Measurements from ENCODE around the gene NXN.

GRCh38 chr17:836151-836550 lies 143.4 kb downstream of the NXN start:
- TF ChIP-seq POLR2A (IDR thresholded peaks at IDR 0.05) (no peak), CTCF (IDR thresholded peaks at IDR 0.05) (no peak)
